HG03354 (cell line): ENCODE results near the gene NPTX1.
A peak's percentile ranks its signal among the peaks of the same experiment; 100 is the strongest.

Experiments used
- ATAC-seq: cut with Tn5 transposase; IDR thresholded peaks from one replicate; pipeline ENCODE4 v1.9.1; 2021; ENCODE audit warnings: mild to moderate bottlenecking; ENCODE audit not compliant: unreplicated experiment, poor library complexity, severe bottlenecking

The NPTX1 gene

GRCh38 chr17:80464486-80464885 is 11.9 kb downstream of the NPTX1 start:
- ATAC-seq = no peak

GRCh38 chr17:80463784-80464400 is 12.5 kb downstream of the NPTX1 start:
- no peak for ATAC-seq

- no peak for ATAC-seq
Measured at GRCh38 chr17:80461528-80462160, 14.8 kb downstream of the NPTX1 start.

GRCh38 chr17:80460429-80460834 is 16.0 kb downstream of the NPTX1 start:
- no peak for ATAC-seq

GRCh38 chr17:80459234-80459633 is 17.2 kb downstream of the NPTX1 start:
- ATAC-seq = no peak

GRCh38 chr17:80458016-80458415 is 18.4 kb downstream of the NPTX1 start:
- ATAC-seq = no peak

- ATAC-seq = no peak
Measured at GRCh38 chr17:80457236-80457856, 19.1 kb downstream of the NPTX1 start.

GRCh38 chr17:80456465-80457235 is 19.8 kb downstream of the NPTX1 start:
- ATAC-seq = no peak

GRCh38 chr17:80455784-80456183 is 20.6 kb downstream of the NPTX1 start:
- ATAC-seq = no peak

GRCh38 chr17:80455336-80455710 is 21.1 kb downstream of the NPTX1 start:
- ATAC-seq = peak; percentile 33

GRCh38 chr17:80454557-80455335 is 21.7 kb downstream of the NPTX1 start:
- ATAC-seq = peak; percentile 89

- ATAC-seq = peak; percentile 9
Measured at GRCh38 chr17:80453998-80454556, 22.3 kb downstream of the NPTX1 start.

- no peak for ATAC-seq
Measured at GRCh38 chr17:80453126-80453997, 23.0 kb downstream of the NPTX1 start.

GRCh38 chr17:80452173-80452915 is 24.1 kb downstream of the NPTX1 start:
- ATAC-seq = no peak

GRCh38 chr17:80451104-80451775 is 25.2 kb downstream of the NPTX1 start:
- no peak for ATAC-seq

- ATAC-seq = no peak
Measured at GRCh38 chr17:80449930-80450576, 26.4 kb downstream of the NPTX1 start.
